ENCODE data around the gene PTPRS. TPM values are rescaled to one million over a fixed set of nuclear protein-coding genes. Genes with fewer than 3 reads are reported as not detected.

The PTPRS gene
- total RNA-seq, 4 donors from 2014 or later, result 52.8 to 304 (median 125) TPM

- Histone ChIP-seq H3K27me3 (no peaks in the 10 kb centered on the region), H3K9me3 (no peaks in the 10 kb centered on the region), H3K27ac (no peak overlapping the region), H3K4me1 (no peaks in the 10 kb centered on the region), H3K36me3 (no peaks in the 10 kb centered on the region), H3K4me3 (no peak overlapping the region)
- intact Hi-C loops (cut with DNase I; ENCODE audit: low total_unique reads), result no loop called here
- no peak for DNase-seq
- TF ChIP-seq CTCF (IDR thresholded peaks at IDR 0.05) (no peak), POLR2A (IDR thresholded peaks at IDR 0.05) (no peak)
Observed at GRCh38 chr19:5305163-5305562, 35.4 kb downstream of the PTPRS start.

GRCh38 chr19:5304486-5304885 lies 36.1 kb downstream of the PTPRS start:
- intact Hi-C loops (cut with DNase I; ENCODE audit: low total_unique reads), result no loop called here
- no peak for TF ChIP-seq POLR2A (IDR thresholded peaks at IDR 0.05)
- TF ChIP-seq CTCF (IDR thresholded peaks at IDR 0.05), result no peak
- no peaks in the 10 kb centered on the region for H3K27me3 ChIP-seq
- DNase-seq, result no peak
- no peaks in the 10 kb centered on the region for H3K36me3 ChIP-seq
- no peak overlapping the region for H3K4me3 ChIP-seq
- H3K27ac ChIP-seq, result no peak overlapping the region
- no peaks in the 10 kb centered on the region for H3K4me1 ChIP-seq
- H3K9me3 ChIP-seq, result no peaks in the 10 kb centered on the region

GRCh38 chr19:5303208-5303607 lies 37.4 kb downstream of the PTPRS start:
- H3K36me3 ChIP-seq, result no peaks in the 10 kb centered on the region
- no peak overlapping the region for H3K4me3 ChIP-seq
- no peaks in the 10 kb centered on the region for H3K4me1 ChIP-seq
- intact Hi-C loops (cut with DNase I; ENCODE audit: low total_unique reads), result no loop called here
- no peaks in the 10 kb centered on the region for H3K27me3 ChIP-seq
- DNase-seq, result no peak
- no peak overlapping the region for H3K27ac ChIP-seq
- H3K9me3 ChIP-seq, result no peaks in the 10 kb centered on the region
- TF ChIP-seq CTCF (IDR thresholded peaks at IDR 0.05) (no peak), POLR2A (IDR thresholded peaks at IDR 0.05) (no peak)

GRCh38 chr19:5302396-5302795 lies 38.2 kb downstream of the PTPRS start:
- DNase-seq, result no peak
- no peaks in the 10 kb centered on the region for H3K36me3 ChIP-seq
- no peaks in the 10 kb centered on the region for H3K4me1 ChIP-seq
- H3K27me3 ChIP-seq, result no peaks in the 10 kb centered on the region
- H3K27ac ChIP-seq, result no peak overlapping the region
- no peak overlapping the region for H3K4me3 ChIP-seq
- intact Hi-C loops (cut with DNase I; ENCODE audit: low total_unique reads), result no loop called here
- no peaks in the 10 kb centered on the region for H3K9me3 ChIP-seq
- TF ChIP-seq CTCF (IDR thresholded peaks at IDR 0.05) (no peak), POLR2A (IDR thresholded peaks at IDR 0.05) (no peak)

GRCh38 chr19:5299137-5299536 lies 41.5 kb downstream of the PTPRS start:
- no peak for DNase-seq
- Histone ChIP-seq H3K36me3 (no peaks in the 10 kb centered on the region), H3K27ac (no peak overlapping the region), H3K27me3 (no peaks in the 10 kb centered on the region), H3K9me3 (no peaks in the 10 kb centered on the region), H3K4me1 (no peaks in the 10 kb centered on the region), H3K4me3 (no peak overlapping the region)
- TF ChIP-seq CTCF (IDR thresholded peaks at IDR 0.05) (no peak), POLR2A (IDR thresholded peaks at IDR 0.05) (no peak)
- intact Hi-C loops (cut with DNase I; ENCODE audit: low total_unique reads), result no loop called here
